Caki2 (cell line): ENCODE results near the gene WDPCP. TPM values are rescaled to one million over a fixed set of nuclear protein-coding genes. Genes with fewer than 3 reads are reported as not detected.
"Not testable (repeated sequence)": the region's sequence is repeated elsewhere in the genome, so short reads cannot be mapped to it uniquely, and the experiment has no call there.

Source experiments
- DNase-seq: peaks from one replicate; pipeline ENCODE4 v3.0.0-alpha.2; 2015; ENCODE audit warnings: low read depth
- in situ Hi-C: cut with HindIII; loops from 2 replicates; pipeline ENCODE4 v1.10.0; 2016; ENCODE audit warnings: low sequenced_read_pairs, low pct_unique_long_range_greater_than_20kb, mixed read lengths
- total RNA-seq: library from RNA; depleted of rRNA; stranded (reverse); fragments of >200 nt; shearing (Covaris generic); gene quantifications from 2 replicates; pipeline ENCODE4 v1.2.3, GENCODE V29; 2014; ENCODE audit warnings: low replicate concordance

The WDPCP gene
- total RNA-seq, 1 experiment from 2014 or later, result 4.9 TPM

DNA sequence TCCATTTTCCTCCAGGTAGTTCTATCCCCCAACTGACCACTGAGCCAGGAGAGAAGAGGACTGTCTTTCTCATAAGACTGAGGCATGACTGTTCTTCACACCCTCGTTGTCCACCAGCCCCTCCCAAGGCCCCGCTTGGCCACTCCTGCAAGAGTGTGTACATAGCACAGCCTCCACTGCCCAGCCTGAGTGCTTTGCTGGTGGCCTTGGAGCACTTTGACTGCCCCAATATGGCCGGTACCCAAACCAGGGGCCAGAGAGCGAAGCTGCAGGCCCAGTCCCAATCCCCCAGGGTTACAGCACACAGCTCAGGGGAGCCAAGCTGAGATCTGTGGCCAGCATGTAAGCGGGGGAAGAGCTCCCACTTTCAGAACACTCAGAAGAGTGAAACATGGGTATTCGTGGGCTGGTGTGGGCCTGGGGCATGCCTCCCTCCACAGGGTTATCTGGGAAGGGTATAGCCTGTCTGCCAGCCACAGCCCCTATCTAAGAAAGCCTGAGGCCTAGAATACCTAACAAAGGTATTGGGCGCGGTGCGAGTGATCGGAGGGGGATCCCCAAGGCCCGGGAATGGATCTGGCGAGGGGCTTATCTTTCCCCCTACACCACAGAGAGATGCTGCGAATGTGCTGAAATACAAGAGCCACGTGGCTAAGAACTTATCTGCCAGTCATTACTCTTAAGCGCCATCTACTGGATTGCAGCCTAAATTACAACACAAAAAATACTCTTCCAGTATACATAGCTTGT is 163.8 kb downstream of the WDPCP start:
- in situ Hi-C loops, result no loop called here
- DNase-seq, result peak; percentile 16

DNA sequence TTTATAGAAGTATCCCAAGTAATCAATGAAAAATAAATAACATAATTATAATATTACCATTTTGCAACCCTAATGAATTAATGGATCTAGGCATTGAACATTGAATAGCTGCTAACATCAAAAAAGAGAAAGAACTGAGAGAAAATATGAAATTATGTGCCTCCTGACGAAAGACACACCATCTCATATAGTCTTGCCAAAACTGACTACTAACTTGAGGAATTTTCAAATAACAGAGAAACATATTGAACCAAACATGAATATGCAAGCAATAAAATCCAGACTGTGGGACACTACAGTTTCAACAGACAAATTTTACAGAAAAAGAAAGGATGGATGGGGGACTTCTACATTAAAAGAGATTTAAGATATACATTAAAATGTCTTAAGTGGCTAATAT is 165.7 kb downstream of the WDPCP start:
- no peak for DNase-seq
- in situ Hi-C loops, result no loop called here

DNA sequence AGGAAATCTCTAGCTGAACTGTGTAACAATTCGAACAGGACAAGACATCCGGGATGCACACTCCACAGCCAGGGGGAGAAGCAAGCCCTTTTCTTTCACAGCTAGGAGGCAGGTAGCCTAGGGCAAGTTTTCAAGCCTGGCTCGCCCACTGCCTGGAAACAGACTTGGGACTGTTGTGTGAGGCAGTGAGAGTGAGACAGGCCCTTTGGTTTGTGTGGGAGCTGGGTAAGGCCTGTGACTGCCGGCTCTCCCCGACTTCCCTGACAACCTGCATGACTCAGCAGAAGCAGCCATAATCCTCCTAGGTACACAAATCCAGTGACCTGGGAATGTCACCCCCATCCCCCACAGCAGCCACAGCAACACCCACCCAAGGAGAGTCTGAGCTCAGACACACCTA is 179.7 kb downstream of the WDPCP start:
- DNase-seq, result no peak
- in situ Hi-C loops, result no loop called here

- DNase-seq, result no peak
- in situ Hi-C loops, result no loop called here
These were observed 181.6 kb downstream of the WDPCP start for GRCh38 chr2:63406641-63407040.

GRCh38 chr2:63403820-63404219 is 184.5 kb downstream of the WDPCP start:
- no peak for DNase-seq
- in situ Hi-C loops, result no loop called here

- in situ Hi-C loops, result not testable (repeated sequence)
These were observed 185.4 kb downstream of the WDPCP start for GRCh38 chr2:63402889-63403288.

DNA sequence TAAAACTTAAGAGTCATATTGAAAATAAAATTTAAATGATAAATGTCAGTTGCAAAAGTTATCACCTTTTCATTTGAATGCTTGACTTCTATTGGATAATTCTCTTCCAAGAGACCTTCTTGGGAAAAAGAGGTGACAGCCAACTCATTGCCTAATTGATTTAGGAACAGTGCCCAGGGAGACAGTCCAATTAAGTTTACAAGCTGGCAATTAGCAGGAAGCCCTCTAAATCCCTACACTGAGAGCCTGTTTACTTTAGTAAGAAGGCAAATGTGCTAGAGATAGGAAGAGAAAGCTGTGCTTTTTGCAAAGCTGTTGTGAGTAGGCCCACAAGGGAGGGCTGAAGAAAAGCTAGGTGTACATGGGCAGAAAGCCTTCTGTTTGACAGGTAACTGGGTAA is 189.1 kb downstream of the WDPCP start:
- in situ Hi-C loops, result no loop called here
- DNase-seq, result no peak

More at GRCh38 chr2:63402889-63403288, 185.4 kb downstream of the WDPCP start:
- DNase-seq, result not testable (repeated sequence)

GRCh38 chr2:63379451-63379850 is 208.8 kb downstream of the WDPCP start:
- DNase-seq, result no peak
- in situ Hi-C loops, result no loop called here

DNA sequence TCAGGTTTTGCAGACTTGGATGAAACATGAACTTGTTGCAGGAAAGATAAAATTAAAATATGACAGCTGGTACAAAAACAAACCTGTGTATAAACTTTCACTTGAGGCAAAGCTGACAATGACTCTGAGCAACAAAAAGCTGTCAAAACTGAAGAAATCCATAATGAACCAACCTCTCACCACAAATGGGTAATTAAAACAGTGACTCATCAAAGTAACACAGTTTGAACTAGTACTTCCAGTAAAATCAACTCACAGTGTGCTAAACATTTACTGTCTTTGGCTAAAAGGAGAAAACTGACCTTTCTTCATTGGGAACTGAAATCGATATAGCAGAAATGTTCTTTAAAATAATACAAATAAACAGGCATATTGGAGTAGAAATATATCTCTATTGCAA is 209.7 kb downstream of the WDPCP start:
- DNase-seq, result peak; percentile 15
- in situ Hi-C loops, result no loop called here

GRCh38 chr2:63374341-63374740 is 213.9 kb downstream of the WDPCP start:
- no peak for DNase-seq
- in situ Hi-C loops, result no loop called here

DNA sequence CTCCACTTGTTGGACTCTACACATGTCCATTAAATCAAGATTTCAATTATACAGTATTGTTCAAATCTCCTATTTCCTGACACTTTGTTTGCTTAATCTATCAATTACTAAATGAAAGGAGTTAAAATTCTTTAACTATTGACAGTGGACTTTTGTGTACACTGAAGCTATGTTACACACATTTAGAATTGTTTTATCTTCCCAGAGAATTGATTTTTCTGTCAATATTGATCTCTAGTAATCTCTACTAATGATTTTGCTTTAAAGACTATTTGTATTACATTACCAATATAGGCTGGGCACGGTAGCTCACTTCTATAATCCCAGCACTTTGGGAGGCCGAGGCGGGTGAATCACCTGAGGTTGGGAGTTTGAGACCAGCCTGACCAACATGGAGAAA is 215.7 kb downstream of the WDPCP start:
- in situ Hi-C loops, result no loop called here

DNA sequence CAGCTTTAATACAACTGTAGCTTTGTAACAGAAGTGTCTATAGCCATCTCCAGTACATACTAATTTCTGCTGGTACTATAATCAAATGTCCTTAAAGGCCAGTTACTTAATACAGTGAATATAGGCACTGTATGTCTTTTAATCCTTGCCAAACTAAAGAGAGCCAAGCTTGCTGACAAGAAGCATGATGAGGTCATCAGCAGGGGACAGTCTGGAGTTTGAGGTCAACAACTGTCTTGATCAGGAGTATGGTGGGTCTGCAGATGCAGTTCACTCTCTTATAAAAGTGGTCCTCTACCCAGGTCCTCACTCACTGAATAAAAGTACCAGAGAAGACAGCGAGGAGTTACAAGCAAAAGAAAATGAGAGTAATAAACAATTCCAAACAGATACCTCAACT is 219.1 kb downstream of the WDPCP start:
- DNase-seq, result no peak
- in situ Hi-C loops, result no loop called here

More for the DNA sequence above, 215.7 kb downstream of the WDPCP start:
- DNase-seq, result no peak

DNA sequence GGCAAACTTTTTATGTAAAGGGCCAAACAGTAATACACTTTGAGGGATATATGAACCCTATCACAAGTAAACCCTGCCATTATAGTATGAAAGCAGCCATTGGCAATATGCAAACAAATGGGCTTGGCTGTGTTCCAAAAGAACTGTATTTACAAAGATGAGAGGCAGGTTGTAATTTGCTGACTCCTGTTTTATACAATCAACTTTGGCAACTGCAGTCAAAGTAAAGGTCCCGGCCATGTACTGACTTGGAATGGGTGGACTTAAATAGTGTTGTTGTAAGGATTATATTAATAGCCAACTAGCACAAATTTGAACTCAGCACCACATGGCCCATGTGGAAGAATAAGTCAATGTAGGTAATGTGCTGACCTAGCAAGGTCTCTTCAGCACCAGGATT is 223.4 kb downstream of the WDPCP start:
- no peak for DNase-seq
- in situ Hi-C loops, result no loop called here

GRCh38 chr2:63357722-63358121 is 230.6 kb downstream of the WDPCP start:
- DNase-seq, in situ Hi-C loops: not testable (repeated sequence)

GRCh38 chr2:63347361-63347760 is 240.9 kb downstream of the WDPCP start:
- DNase-seq, result no peak
- in situ Hi-C loops, result no loop called here

- in situ Hi-C loops, result no loop called here
- DNase-seq, result no peak
These were observed 241.9 kb downstream of the WDPCP start for GRCh38 chr2:63346411-63346810.

GRCh38 chr2:63345285-63345633 is 243.0 kb downstream of the WDPCP start:
- in situ Hi-C loops, result no loop called here
- DNase-seq, result no peak

DNA sequence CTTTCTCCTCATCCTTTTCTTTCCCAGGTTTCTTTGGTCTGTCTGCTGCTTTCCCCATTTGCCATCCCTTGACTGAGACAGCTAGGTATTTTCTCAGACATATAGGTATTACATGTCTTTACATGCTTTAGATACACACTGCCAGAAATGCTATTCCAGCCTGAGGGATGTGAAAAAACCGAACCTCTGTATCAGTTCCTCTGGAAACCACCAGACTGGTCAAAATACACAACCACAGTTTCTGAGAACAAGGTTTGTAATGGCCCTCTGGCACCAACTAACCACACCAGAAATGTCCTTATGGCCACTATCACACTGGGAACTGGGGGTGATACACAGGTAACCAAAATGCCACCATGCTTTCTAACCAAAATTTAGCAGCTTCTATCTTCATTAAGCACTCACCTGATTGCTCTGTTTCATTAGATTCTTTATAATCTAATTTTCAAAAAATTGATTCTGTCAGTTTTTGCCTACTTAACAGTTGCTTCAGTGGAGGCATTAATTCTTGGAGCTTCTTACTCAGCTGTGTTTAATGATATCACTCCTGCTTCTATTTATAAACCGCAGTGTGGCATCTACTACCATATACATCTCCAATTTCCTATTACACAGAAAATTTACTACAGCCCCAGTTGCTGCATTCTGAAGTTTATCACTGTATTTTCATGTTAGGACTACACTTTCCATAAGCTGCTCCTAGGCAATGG is 243.5 kb downstream of the WDPCP start:
- no peak for DNase-seq
- in situ Hi-C loops, result no loop called here

DNA sequence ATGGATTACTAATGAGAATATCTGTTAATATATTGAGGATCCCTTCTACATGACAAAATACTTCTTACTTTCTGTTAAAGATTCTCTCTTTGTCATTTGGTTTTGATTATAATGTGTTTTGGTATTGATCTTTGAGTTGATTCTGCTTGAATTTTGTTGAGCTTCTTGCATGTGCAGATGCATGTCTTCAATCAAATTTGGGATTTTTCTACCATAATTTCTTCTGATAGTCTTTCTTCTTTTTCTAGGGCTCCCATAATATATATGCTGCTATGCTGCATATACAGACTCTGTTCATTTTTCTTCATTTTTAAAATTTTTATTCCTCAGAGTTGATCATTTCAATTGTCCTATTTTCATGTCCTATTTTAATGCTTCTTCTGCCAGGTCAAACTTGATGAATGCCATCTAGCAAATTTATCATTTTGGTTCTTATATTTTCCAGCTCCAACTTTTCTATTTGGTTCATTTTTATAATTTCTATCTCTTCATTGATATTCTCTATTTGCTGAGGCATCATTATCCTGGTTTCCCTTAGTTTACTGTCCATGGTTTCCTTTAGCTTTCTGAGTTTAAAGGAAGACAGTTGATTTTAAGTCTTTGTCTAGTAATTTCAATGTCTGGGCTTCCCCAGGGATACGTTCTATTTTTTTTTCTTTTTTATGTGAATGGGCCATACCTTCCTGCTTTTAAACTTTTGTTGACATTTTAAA is 244.7 kb downstream of the WDPCP start:
- in situ Hi-C loops, result no loop called here

More for the DNA sequence above, 244.7 kb downstream of the WDPCP start:
- DNase-seq, result no peak
